Measurements from ENCODE around the gene DOLK.

DOLK gene

GRCh38 chr9:128929560-128929959, 17.8 kb downstream of the DOLK start:
- DNase-seq, result no peak

- no peak for DNase-seq
Measured at GRCh38 chr9:128928624-128929023, 18.8 kb downstream of the DOLK start.

- DNase-seq, result no peak
Measured at GRCh38 chr9:128927731-128928411, 19.5 kb downstream of the DOLK start.

GRCh38 chr9:128923493-128923883, 23.9 kb downstream of the DOLK start:
- no peak for DNase-seq

GRCh38 chr9:128921881-128922763, 25.3 kb downstream of the DOLK start:
- DNase-seq, result no peak

- DNase-seq, result no peak
Measured at GRCh38 chr9:128920381-128921058, 26.9 kb downstream of the DOLK start, which contains the start of gene PHYHD1. TSS of gene PHYHD1 (plus strand) at chr9:128920982. CDS start at chr9:128922324, 1,342 bp downstream.

GRCh38 chr9:128919402-128920089, 27.9 kb downstream of the DOLK start:
- no peak for DNase-seq

- no peak for DNase-seq
Measured at GRCh38 chr9:128918921-128919320, 28.5 kb downstream of the DOLK start.

GRCh38 chr9:128917151-128917849, 30.1 kb downstream of the DOLK start:
- DNase-seq, result no peak

GRCh38 chr9:128916745-128917144, 30.7 kb downstream of the DOLK start:
- DNase-seq, result no peak

GRCh38 chr9:128916204-128916603, 31.2 kb downstream of the DOLK start:
- DNase-seq, result no peak

GRCh38 chr9:128913995-128914772, 33.2 kb downstream of the DOLK start:
- DNase-seq, result no peak

- DNase-seq, result no peak
Measured at GRCh38 chr9:128913048-128913900, 34.1 kb downstream of the DOLK start.

GRCh38 chr9:128912270-128912853, 35.0 kb downstream of the DOLK start:
- no peak for DNase-seq

GRCh38 chr9:128911529-128912035, 35.8 kb downstream of the DOLK start:
- peak; percentile 23 for DNase-seq

GRCh38 chr9:128910906-128911305, 36.5 kb downstream of the DOLK start:
- no peak for DNase-seq

GRCh38 chr9:128909859-128910258, 37.5 kb downstream of the DOLK start:
- DNase-seq, result no peak

- DNase-seq, result no peak
Measured at GRCh38 chr9:128908372-128908771, 39.0 kb downstream of the DOLK start.

GRCh38 chr9:128906741-128907140, 40.7 kb downstream of the DOLK start:
- DNase-seq, result no peak

GRCh38 chr9:128905964-128906363, 41.4 kb downstream of the DOLK start:
- DNase-seq, result no peak

All from GDM1 (cell line).